ENCODE data around the gene PSMB2.
A peak's percentile ranks its signal among the peaks of the same experiment; 100 is the strongest.

The PSMB2 gene

DNA sequence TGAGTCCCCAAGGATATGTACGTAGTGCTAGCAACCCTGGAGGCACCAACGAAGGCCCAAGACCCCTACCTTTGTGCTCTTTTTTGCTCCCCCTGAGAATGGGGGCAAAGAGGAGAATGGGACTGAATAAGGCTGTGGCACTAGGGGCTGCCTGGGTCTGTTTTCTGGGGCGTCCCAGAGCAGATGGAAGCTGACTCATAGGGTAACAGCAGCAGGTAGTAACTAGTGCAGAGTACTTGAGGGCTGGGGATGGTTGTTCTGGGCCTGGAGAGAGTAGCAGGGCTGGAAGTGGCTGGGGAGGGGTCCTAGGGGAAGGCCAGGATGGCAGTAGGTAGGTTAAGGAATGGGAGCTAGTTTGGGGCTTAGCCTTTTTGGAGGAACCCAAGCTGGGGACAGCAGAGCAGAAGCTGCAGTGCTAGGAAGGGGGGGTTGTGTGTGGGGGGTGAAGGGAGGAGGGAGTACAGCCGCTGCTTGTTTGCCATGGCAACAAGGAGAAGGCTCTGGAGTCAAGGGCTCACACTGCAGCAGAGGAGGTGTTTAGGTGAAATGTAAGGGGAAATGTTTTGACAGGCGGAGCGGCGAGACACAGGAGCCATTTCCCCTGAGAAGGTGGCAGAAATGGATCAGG, 81.9 kb downstream of the PSMB2 start:
- Histone ChIP-seq H4K20me1 (peaks cover 36% of the 10 kb centered on the region), H3K36me3 (peaks cover 39% of the 10 kb centered on the region), H3K27ac (no peak overlapping the region), H3K4me3 (no peak overlapping the region), H3K9ac (no peak overlapping the region), H3K4me2 (no peak overlapping the region), H3K9me3 (no peaks in the 10 kb centered on the region), H3K4me1 (peaks cover 62% of the 10 kb centered on the region), H3K27me3 (no peaks in the 10 kb centered on the region)
- TF ChIP-seq Cebpa-rat (IDR thresholded peaks at IDR 0.05): no peak

GRCh38 chr1:35558374-35559316, 82.7 kb downstream of the PSMB2 start:
- Histone ChIP-seq H3K4me3 (peak overlapping the region; percentile 91), H4K20me1 (peaks cover 36% of the 10 kb centered on the region)

DNA sequence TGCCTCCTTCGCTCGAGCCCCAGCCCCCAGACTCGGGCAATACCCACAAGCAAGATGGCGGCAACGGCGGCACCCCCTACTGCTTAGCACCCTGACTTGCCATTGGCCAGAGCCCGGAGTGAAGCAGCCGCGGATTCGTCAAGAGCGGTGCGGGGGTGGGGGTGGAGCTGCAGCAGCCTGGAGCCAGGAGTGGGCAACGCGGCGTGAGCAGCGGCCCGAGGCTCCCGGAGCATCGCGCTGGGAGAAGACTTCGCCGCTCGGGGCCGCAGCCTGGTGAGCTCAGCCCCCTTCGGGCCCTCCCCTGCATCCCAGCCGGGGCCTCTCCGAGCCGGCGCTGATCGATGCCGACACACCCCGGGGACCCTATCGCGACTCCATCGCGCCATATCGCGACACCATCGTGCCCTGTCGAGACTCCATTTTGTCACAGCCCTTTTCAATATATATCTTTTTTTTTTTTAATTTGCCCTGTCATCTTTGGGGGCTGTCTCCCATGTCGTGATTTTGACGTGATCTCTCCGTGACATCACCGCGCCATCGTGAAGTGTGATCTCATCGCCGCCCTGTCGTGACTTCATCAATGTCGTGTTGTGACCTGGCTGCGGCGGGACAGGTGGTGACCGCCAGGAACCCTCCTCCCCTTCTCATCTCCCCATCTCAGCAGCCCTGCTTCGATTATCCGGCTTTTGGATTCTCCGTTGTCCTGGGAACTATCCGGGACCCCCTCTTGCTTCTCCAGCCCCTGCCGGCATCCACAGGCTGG, 83.5 kb downstream of the PSMB2 start, which contains the start of gene NCDN:
Gene NCDN (plus strand): TSS at position 189 of the 763 bp plus-strand sequence. CDS start 392 bp downstream, at position 581.
- TF ChIP-seq Cebpa-rat (IDR thresholded peaks at IDR 0.05): no peak
- peak within 1 kb of the TSS; percentile 91 for H3K4me3 ChIP-seq
- peak within 1 kb of the TSS; percentile 91 for H3K9ac ChIP-seq
- peaks cover 41% of the 10 kb centered on the region for H3K36me3 ChIP-seq
- H3K27me3 ChIP-seq: no peaks in the 10 kb centered on the region
- peak within 1 kb of the TSS; percentile 91 for H3K27ac ChIP-seq
- H4K20me1 ChIP-seq: peaks cover 36% of the 10 kb centered on the region
- no peaks in the 10 kb centered on the region for H3K9me3 ChIP-seq
- peak within 1 kb of the TSS; percentile 89 for H3K4me2 ChIP-seq
- H3K4me1 ChIP-seq: peaks cover 53% of the 10 kb centered on the region

More at GRCh38 chr1:35558374-35559316, 82.7 kb downstream of the PSMB2 start:
- Histone ChIP-seq H3K4me2 (peak overlapping the region; percentile 89), H3K9me3 (no peaks in the 10 kb centered on the region), H3K27ac (peak overlapping the region; percentile 91), H3K4me1 (peaks cover 61% of the 10 kb centered on the region), H3K27me3 (no peaks in the 10 kb centered on the region), H3K36me3 (peaks cover 39% of the 10 kb centered on the region), H3K9ac (peak overlapping the region; percentile 91)
- no peak for TF ChIP-seq Cebpa-rat (IDR thresholded peaks at IDR 0.05)

GRCh38 chr1:35557118-35557610, 84.2 kb downstream of the PSMB2 start, which contains the start of gene KIAA0319L:
Gene KIAA0319L (minus strand): TSS chr1:35557403. CDS start chr1:35554491, 2,912 bp downstream.
- H3K4me2 ChIP-seq: peak within 1 kb of the TSS; percentile 89
- peaks cover 41% of the 10 kb centered on the region for H3K36me3 ChIP-seq
- H3K9ac ChIP-seq: peak within 1 kb of the TSS; percentile 91
- no peaks in the 10 kb centered on the region for H3K27me3 ChIP-seq
- peaks cover 32% of the 10 kb centered on the region for H4K20me1 ChIP-seq
- peak within 1 kb of the TSS; percentile 91 for H3K4me3 ChIP-seq
- no peaks in the 10 kb centered on the region for H3K9me3 ChIP-seq
- TF ChIP-seq Cebpa-rat (IDR thresholded peaks at IDR 0.05): no peak
- H3K4me1 ChIP-seq: peaks cover 46% of the 10 kb centered on the region
- peak within 1 kb of the TSS; percentile 91 for H3K27ac ChIP-seq

DNA sequence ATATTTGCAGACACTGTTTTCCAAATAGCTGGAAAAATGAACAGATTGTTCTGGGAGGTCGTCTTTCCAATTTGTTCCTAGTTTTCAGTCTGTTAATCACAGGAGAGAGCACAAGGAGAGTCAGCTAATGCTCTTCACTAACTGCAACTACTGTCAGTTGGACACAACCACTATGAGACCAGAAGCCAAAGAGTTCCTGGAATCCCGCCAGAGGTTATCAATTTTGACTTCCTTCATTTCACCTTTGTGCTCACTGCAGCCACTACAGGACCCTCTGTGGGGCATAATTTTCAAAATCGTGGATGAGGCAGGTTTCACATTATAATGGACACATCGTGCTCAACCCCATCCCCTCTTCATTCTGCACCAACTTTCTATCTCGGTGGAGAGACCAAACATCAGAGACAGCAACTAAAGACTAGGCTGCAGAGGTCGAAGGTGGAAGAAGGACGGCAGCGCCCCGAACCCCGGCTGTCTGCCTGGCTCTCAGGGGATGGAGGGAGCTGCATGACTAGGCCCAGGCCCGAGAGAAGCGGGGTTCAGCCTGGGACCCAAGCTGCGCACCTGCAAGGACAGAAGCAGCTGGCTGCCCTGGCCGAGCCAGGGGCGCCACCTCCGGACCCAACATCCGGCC, 84.7 kb downstream of the PSMB2 start:
- Histone ChIP-seq H3K36me3 (peaks cover 43% of the 10 kb centered on the region), H4K20me1 (peaks cover 26% of the 10 kb centered on the region), H3K9ac (peak overlapping the region; percentile 91), H3K4me2 (peak overlapping the region; percentile 89), H3K4me3 (peak overlapping the region; percentile 91), H3K27me3 (no peaks in the 10 kb centered on the region), H3K27ac (peak overlapping the region; percentile 91), H3K4me1 (peaks cover 41% of the 10 kb centered on the region), H3K9me3 (no peaks in the 10 kb centered on the region)
- TF ChIP-seq Cebpa-rat (IDR thresholded peaks at IDR 0.05): no peak

DNA sequence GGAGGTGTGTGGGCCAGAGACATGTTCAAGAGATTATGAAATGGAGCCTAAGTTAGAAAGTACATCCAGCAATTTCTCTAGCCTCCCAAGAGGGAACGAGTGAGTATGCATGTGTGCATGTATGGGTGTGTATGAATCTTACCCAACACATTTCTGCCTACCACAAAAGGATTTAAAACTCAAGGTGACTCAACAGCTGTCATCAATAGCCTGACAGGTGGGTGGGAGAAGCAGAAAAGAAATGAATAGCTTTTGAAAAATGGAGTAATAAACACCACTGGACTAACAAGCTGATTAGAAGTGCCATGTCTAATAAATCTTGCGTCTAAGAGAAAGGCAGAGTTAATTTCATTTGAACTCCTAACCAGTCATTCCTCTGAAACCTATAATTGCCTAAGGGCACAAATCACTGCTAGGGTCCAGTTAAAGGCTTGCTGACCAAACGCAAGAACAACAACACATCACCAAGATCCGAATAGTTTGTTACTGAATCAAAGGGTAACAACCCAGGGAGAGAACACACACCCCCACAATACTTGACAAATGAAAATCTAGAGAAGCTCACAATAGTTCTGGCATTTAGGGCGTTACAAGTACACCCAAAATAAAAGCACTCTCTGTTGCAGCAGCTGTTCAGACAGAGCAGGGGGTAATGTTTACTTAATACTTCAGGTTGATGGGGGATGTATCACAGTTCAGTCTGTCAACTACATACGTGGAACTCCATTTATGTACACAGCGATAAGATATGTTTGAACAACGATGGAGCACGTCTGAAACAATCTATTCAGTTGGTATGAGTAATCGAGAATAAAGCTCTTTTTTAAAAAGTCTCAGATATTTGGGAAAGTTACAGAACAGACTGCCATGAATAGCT, 85.5 kb downstream of the PSMB2 start:
- peak overlapping the region; percentile 91 for H3K4me3 ChIP-seq
- no peak for TF ChIP-seq Cebpa-rat (IDR thresholded peaks at IDR 0.05)
- H3K4me2 ChIP-seq: peak overlapping the region; percentile 89
- peak overlapping the region; percentile 91; the same call in 1 of the 2 replicates for H3K9ac ChIP-seq
- no peaks in the 10 kb centered on the region for H3K9me3 ChIP-seq
- no peak overlapping the region for H3K27ac ChIP-seq
- H3K4me1 ChIP-seq: peaks cover 39% of the 10 kb centered on the region
- H3K36me3 ChIP-seq: peaks cover 43% of the 10 kb centered on the region
- no peaks in the 10 kb centered on the region for H3K27me3 ChIP-seq
- H4K20me1 ChIP-seq: peaks cover 22% of the 10 kb centered on the region

- no peak overlapping the region for H3K27ac ChIP-seq
- H3K4me2 ChIP-seq: no peak overlapping the region
- H3K9me3 ChIP-seq: no peaks in the 10 kb centered on the region
- no peak overlapping the region for H3K9ac ChIP-seq
- H4K20me1 ChIP-seq: peaks cover 15% of the 10 kb centered on the region
- H3K27me3 ChIP-seq: no peaks in the 10 kb centered on the region
- TF ChIP-seq Cebpa-rat (IDR thresholded peaks at IDR 0.05): no peak
- peaks cover 41% of the 10 kb centered on the region for H3K36me3 ChIP-seq
- H3K4me1 ChIP-seq: peaks cover 39% of the 10 kb centered on the region
- no peak overlapping the region for H3K4me3 ChIP-seq
These were observed 86.1 kb downstream of the PSMB2 start for GRCh38 chr1:35555212-35555584.
